Caco-2 (cell line): ENCODE data around the gene FRG2C. TPM values are rescaled to one million over a fixed set of nuclear protein-coding genes. Genes with fewer than 3 reads are reported as not detected.
"Not testable (repeated sequence)": the region's sequence is repeated elsewhere in the genome, so short reads cannot be mapped to it uniquely, and the experiment has no call there.

Experiments
- Bru-seq: library from RNA; stranded (reverse); fragments of 400-500 nt; gene quantifications from one replicate; lab custom pipeline; 2021; lab: Mats Ljungman, UMichigan
- BruChase-seq, 2 experiments: library from RNA; stranded (reverse); fragments of 400-500 nt; gene quantifications; one replicate each; lab custom pipeline; 2021; lab: Mats Ljungman, UMichigan
- BruUV-seq: library from RNA; stranded (reverse); fragments of 400-500 nt; replicated peaks from 2 replicates; lab custom pipeline; 2021; lab: Mats Ljungman, UMichigan
- CTCF ChIA-PET: fragments of 300-600 bp; sonication (Branson Sonifier 250); formaldehyde crosslinking; loops from one replicate; lab custom pipeline; 2022; ENCODE audit warnings: antibody characterized with exemption; lab: Charles Lee
- POLR2A ChIA-PET: fragments of 300-600 bp; sonication (Branson Sonifier 250); formaldehyde crosslinking; loops from one replicate; lab custom pipeline; 2022; ENCODE audit warnings: antibody characterized with exemption; lab: Charles Lee
- DNase-seq, 2 experiments: peaks; one replicate each; pipeline versions ENCODE4 v3.0.0 to v3.0.0-alpha.2; 2020 to 2022
- H3K27me3 ChIP-seq: replicated peaks from 2 replicates; pipeline ENCODE4 v1.6.0; 2011; ENCODE audit warnings: low read length; ENCODE audit not compliant: control insufficient read depth, insufficient read depth
- H3K36me3 ChIP-seq: 2 replicates; pipeline ENCODE4 v1.5.1; 2011; ENCODE audit warnings: low read length; ENCODE audit not compliant: control insufficient read depth, insufficient read depth
- H3K4me1 ChIP-seq: fragments of 250-450 bp; sonication (Bioruptor Pico); 2 replicates; pipeline ENCODE4 v1.5.1; 2020; ENCODE audit warnings: mild to moderate bottlenecking
- H3K4me3 ChIP-seq: 2 replicates; pipeline ENCODE4 v1.5.1; 2011; ENCODE audit warnings: low read depth, mild to moderate bottlenecking, control low read depth, low read length
- H3K9me3 ChIP-seq: fragments of 250-450 bp; sonication (Bioruptor Pico); 2 replicates; pipeline ENCODE4 v1.5.1; 2020; ENCODE audit warnings: mild to moderate bottlenecking, moderate library complexity
- H3K27ac Mint-ChIP-seq: one replicate; pipeline ENCODE4 v1.8.0; 2022; ENCODE audit warnings: mixed read lengths; ENCODE audit not compliant: unreplicated experiment
- H3K27me3 Mint-ChIP-seq: one replicate; pipeline ENCODE4 v1.8.0; 2022; ENCODE audit warnings: mixed read lengths; ENCODE audit not compliant: insufficient read depth, unreplicated experiment
- H3K36me3 Mint-ChIP-seq: one replicate; pipeline ENCODE4 v1.8.0; 2022; ENCODE audit warnings: mild to moderate bottlenecking, mixed read lengths; ENCODE audit not compliant: insufficient read depth, unreplicated experiment
- H3K4me1 Mint-ChIP-seq: one replicate; pipeline ENCODE4 v1.8.0; 2022; ENCODE audit warnings: low read depth, mixed read lengths; ENCODE audit not compliant: unreplicated experiment
- H3K4me3 Mint-ChIP-seq: one replicate; pipeline ENCODE4 v1.8.0; 2022; ENCODE audit warnings: mild to moderate bottlenecking, moderate library complexity, mixed read lengths; ENCODE audit not compliant: unreplicated experiment
- H3K9me3 Mint-ChIP-seq: one replicate; pipeline ENCODE4 v1.8.0; 2022; ENCODE audit warnings: mixed read lengths; ENCODE audit not compliant: unreplicated experiment
- intact Hi-C: fragments of 100-400 bp; cut with micrococcal nuclease; formaldehyde crosslinking; loops from one replicate; pipeline ENCODE4 v1.10.0; 2022; ENCODE audit not compliant: unreplicated experiment
- long read RNA-seq: library from polyadenylated mRNA; stranded (forward); transcript quantifications from one replicate; pipeline ENCODE4 v2.0.0, GENCODE V29; 2022
- total RNA-seq: library from RNA; stranded (reverse); gene quantifications from 2 replicates; pipeline ENCODE4 v1.2.3, GENCODE V29; 2022

Gene FRG2C
- total RNA-seq (not detected in 2 replicates), Bru-seq, nascent RNA (not detected), BruChase-seq, experiment 1, labeled RNA remaining after a 2-hour chase (not detected), BruChase-seq, experiment 2, labeled RNA remaining after a 6-hour chase (not detected)
- long read RNA-seq: 0 reads

DNA sequence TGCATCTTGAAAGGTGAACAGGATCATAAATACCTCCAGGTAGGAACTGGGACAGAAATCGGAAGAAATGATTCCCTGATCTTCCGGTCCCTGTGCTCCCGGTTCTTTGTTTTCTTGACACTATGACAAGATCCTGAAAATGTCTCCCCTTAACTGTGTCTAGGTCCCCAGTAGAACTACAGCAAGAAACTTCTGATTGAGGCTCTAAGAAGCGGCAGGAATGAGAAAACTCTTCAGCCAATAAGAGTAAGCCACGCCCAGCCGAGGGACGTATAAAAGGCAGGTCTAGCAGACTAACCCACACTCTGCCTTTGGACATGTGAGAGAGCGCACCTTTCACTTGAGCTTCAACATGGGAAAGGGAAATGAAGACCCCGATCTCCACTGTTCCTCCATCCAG lies at the start of gene FRG2C:
FRG2C (plus strand) TSS at position 301 of the 400 bp plus-strand sequence; CDS start at position 353, 52 bp downstream.
- BruUV-seq, POLR2A ChIA-PET, H3K27me3 Mint-ChIP-seq, H3K4me1 ChIP-seq, H3K36me3 ChIP-seq, H3K27ac Mint-ChIP-seq, intact Hi-C loops, H3K4me1 Mint-ChIP-seq, H3K4me3 Mint-ChIP-seq, DNase-seq, H3K36me3 Mint-ChIP-seq, H3K27me3 ChIP-seq, CTCF ChIA-PET, H3K4me3 ChIP-seq, H3K9me3 ChIP-seq: not testable (repeated sequence)
- peaks cover 25% of the 10 kb centered on the region for H3K9me3 Mint-ChIP-seq

GRCh38 chr3:75618666-75619305 lies 45.3 kb upstream of the FRG2C start:
- H3K9me3 ChIP-seq, H3K4me1 Mint-ChIP-seq, H3K27me3 Mint-ChIP-seq, H3K4me3 Mint-ChIP-seq, BruUV-seq, H3K36me3 ChIP-seq, H3K4me3 ChIP-seq, H3K27me3 ChIP-seq, H3K27ac Mint-ChIP-seq, CTCF ChIA-PET, H3K9me3 Mint-ChIP-seq, DNase-seq, H3K36me3 Mint-ChIP-seq, intact Hi-C loops, POLR2A ChIA-PET, H3K4me1 ChIP-seq: not testable (repeated sequence)

GRCh38 chr3:75619481-75620031 lies 44.6 kb upstream of the FRG2C start:
- H3K4me3 ChIP-seq, H3K27ac Mint-ChIP-seq, BruUV-seq, H3K27me3 ChIP-seq, POLR2A ChIA-PET, H3K9me3 Mint-ChIP-seq, H3K36me3 Mint-ChIP-seq, CTCF ChIA-PET, H3K4me3 Mint-ChIP-seq, intact Hi-C loops, DNase-seq, H3K4me1 Mint-ChIP-seq, H3K27me3 Mint-ChIP-seq, H3K36me3 ChIP-seq, H3K9me3 ChIP-seq, H3K4me1 ChIP-seq: not testable (repeated sequence)

DNA sequence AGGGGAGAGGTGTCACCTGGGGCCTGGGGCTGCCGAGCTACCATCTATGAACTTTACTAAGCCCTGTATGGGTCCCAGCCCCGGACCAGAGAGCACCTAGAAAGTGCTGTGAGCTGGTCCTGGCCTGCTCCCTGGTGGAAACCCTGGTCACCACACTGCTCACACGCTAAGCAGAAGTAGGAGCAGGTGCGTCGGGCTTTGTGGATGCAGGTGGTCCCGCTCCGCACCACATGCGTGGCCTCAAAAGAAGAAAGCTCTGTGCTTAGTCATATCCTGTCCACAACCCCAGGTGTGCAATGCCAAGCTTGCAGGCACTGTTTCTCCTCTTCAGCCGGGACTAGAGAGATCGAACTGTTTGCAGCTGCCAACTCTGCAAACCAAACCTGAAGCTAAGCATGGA lies 42.4 kb upstream of the FRG2C start:
- H3K36me3 ChIP-seq, BruUV-seq, H3K4me3 Mint-ChIP-seq, H3K4me1 ChIP-seq, H3K9me3 ChIP-seq, H3K36me3 Mint-ChIP-seq, intact Hi-C loops, POLR2A ChIA-PET, H3K4me3 ChIP-seq, H3K9me3 Mint-ChIP-seq, CTCF ChIA-PET, H3K27me3 Mint-ChIP-seq, H3K27me3 ChIP-seq, H3K27ac Mint-ChIP-seq, DNase-seq, H3K4me1 Mint-ChIP-seq: not testable (repeated sequence)

DNA sequence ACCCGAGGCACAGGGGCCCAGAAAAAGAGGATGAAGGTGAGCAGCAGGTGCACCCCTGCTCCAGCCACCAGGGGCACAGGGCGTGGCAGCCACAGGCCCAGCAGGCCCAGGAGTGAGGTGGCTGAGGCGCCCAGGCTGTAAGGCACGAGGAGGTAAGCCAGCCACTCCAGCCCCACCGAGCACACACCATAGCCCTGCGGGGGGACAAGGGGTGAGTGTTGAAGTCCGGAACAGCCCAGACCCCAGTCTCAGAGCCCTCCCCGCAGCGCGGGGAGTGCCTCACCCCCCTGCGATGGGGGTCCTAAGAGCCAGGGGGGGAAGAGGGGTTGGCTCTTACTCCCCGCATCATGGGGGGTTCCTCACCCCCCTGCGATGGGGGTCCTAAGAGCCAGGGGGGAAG lies 40.5 kb upstream of the FRG2C start:
- H3K4me1 Mint-ChIP-seq, H3K27me3 ChIP-seq, H3K36me3 ChIP-seq, H3K9me3 ChIP-seq, H3K4me1 ChIP-seq, DNase-seq, H3K27me3 Mint-ChIP-seq, H3K4me3 Mint-ChIP-seq, POLR2A ChIA-PET, H3K4me3 ChIP-seq, CTCF ChIA-PET, H3K36me3 Mint-ChIP-seq, intact Hi-C loops, H3K27ac Mint-ChIP-seq, H3K9me3 Mint-ChIP-seq, BruUV-seq: not testable (repeated sequence)

DNA sequence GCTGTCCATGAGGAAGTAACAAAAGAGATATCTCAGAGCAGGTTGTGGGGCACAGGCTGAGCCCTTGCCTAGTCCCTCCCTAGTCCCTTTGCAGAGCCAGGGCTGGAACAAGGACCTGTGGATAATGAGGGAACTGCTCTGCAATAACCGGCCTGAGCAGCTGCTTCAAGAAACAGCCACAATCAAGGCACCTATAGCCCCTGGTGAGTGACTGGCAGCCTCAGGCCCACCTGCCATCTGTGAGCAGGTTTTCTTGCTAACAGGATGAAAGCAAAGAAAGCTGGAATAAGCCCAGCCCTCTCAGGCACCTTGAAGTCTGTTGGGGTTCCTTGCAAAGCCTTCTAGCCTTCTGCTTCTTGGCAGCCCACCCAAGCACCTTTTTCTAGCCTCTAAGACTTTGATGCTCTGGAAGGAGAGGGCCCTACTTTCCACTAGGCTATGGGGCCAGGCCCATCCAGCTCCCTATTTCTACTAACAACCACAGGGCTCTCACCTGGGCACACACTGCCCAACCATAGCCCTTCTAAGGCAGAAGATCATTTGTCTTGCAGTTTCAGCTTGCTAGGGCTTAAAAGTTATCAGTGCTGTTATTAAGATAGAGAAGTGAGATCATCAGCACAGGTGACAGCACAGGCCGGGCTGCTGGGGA lies 33.1 kb upstream of the FRG2C start:
- DNase-seq, H3K36me3 ChIP-seq, H3K27me3 Mint-ChIP-seq, CTCF ChIA-PET, BruUV-seq, H3K4me3 ChIP-seq, H3K27ac Mint-ChIP-seq, H3K9me3 Mint-ChIP-seq, POLR2A ChIA-PET, intact Hi-C loops, H3K4me3 Mint-ChIP-seq, H3K4me1 ChIP-seq, H3K27me3 ChIP-seq, H3K4me1 Mint-ChIP-seq, H3K36me3 Mint-ChIP-seq, H3K9me3 ChIP-seq: not testable (repeated sequence)
